Astrocyte of the hippocampus (primary cell): ENCODE data around the gene PROSER3.

Experiments
- DNase-seq: peaks from one replicate; pipeline ENCODE4 v3.0.0; 2011; ENCODE audit warnings: low read depth, low spot score

The PROSER3 gene

GRCh38 chr19:35816846-35817245, 58.9 kb downstream of the PROSER3 start:
- no peak for DNase-seq

GRCh38 chr19:35818445-35818844, 60.5 kb downstream of the PROSER3 start:
- no peak for DNase-seq
